Neuronal stem cell (in vitro differentiated cells): ENCODE measurements around the gene PLXNC1.

Source experiments
- DNase-seq: peaks from one replicate; pipeline ENCODE4 v3.0.0-alpha.2; 2013; ENCODE audit warnings: low spot score
- H2AFZ ChIP-seq: one replicate; pipeline ENCODE4 v1.6.1; 2013; ENCODE audit warnings: mild to moderate bottlenecking, low read length, inconsistent platforms
- H2AK5ac ChIP-seq: 2 replicates; pipeline ENCODE4 v1.6.1; 2013; ENCODE audit warnings: low read depth, mild to moderate bottlenecking, inconsistent platforms, low read length, moderate library complexity, mixed read lengths
- H2BK120ac ChIP-seq: 2 replicates; pipeline ENCODE4 v1.6.1; 2013; ENCODE audit warnings: low read depth, mild to moderate bottlenecking, inconsistent platforms, low read length, moderate library complexity, mixed read lengths
- H2BK12ac ChIP-seq: one replicate; pipeline ENCODE4 v1.6.1; 2013; ENCODE audit warnings: low read length, inconsistent platforms
- H2BK15ac ChIP-seq: 2 replicates; pipeline ENCODE4 v1.6.1; 2013; ENCODE audit warnings: mild to moderate bottlenecking, low read length, inconsistent platforms, mixed read lengths
- H2BK5ac ChIP-seq: one replicate; pipeline ENCODE4 v1.6.1; 2013; ENCODE audit warnings: inconsistent platforms, mild to moderate bottlenecking, low read length, moderate library complexity
- H3K14ac ChIP-seq: one replicate; pipeline ENCODE4 v1.6.1; 2013; ENCODE audit warnings: low read length, inconsistent platforms
- H3K18ac ChIP-seq: 2 replicates; pipeline ENCODE4 v1.6.1; 2013; ENCODE audit warnings: low read length, inconsistent platforms
- H3K23ac ChIP-seq: 2 replicates; pipeline ENCODE4 v1.6.1; 2013; ENCODE audit warnings: low read depth, mild to moderate bottlenecking, mixed read lengths, low read length, inconsistent platforms; ENCODE audit not compliant: poor library complexity
- H3K27ac ChIP-seq: replicated peaks from 3 replicates; pipeline ENCODE4 v1.5.1; 2013; ENCODE audit warnings: low read length, inconsistent platforms
- H3K27me3 ChIP-seq, 3 experiments: 2 replicates each; pipeline ENCODE4 v1.6.1; 2013; ENCODE audit warnings: low read length in 3 of 3, mild to moderate bottlenecking in 2 of 3, inconsistent platforms in 1 of 3, low read depth in 1 of 3, mixed read lengths in 1 of 3, moderate library complexity in 1 of 3; ENCODE audit not compliant: control insufficient read depth in 3 of 3, insufficient read depth in 3 of 3
- H3K36me3 ChIP-seq, 2 donors: replicated peaks in 1 of 2; 2 replicates each; pipeline ENCODE4 v1.6.1; 2013; ENCODE audit warnings: low read length in 2 of 2; ENCODE audit not compliant: control insufficient read depth in 2 of 2, insufficient read depth in 2 of 2
- H3K4ac ChIP-seq: 2 replicates; pipeline ENCODE4 v1.6.1; 2013; ENCODE audit warnings: inconsistent platforms, mild to moderate bottlenecking, low read length, moderate library complexity
- H3K4me1 ChIP-seq, 2 donors: 1 replicate in 1 of 2; 2 replicates in 1 of 2; pipeline ENCODE4 v1.6.1; 2013; ENCODE audit warnings: low read length in 2 of 2, low read depth in 1 of 2; ENCODE audit not compliant: control insufficient read depth in 2 of 2, insufficient read depth in 1 of 2
- H3K4me2 ChIP-seq: one replicate; pipeline ENCODE4 v1.6.1; 2013; ENCODE audit warnings: mild to moderate bottlenecking, low read length, inconsistent platforms; ENCODE audit not compliant: insufficient read depth, poor library complexity, severe bottlenecking
- H3K4me3 ChIP-seq, 2 donors: 2 replicates each; pipeline ENCODE4 v1.5.1; 2013; ENCODE audit warnings: low read length in 2 of 2, mild to moderate bottlenecking in 2 of 2, inconsistent platforms in 1 of 2, moderate library complexity in 1 of 2
- H3K79me1 ChIP-seq: one replicate; pipeline ENCODE4 v1.6.1; 2013; ENCODE audit warnings: low read depth, mild to moderate bottlenecking, inconsistent platforms, low read length, moderate library complexity
- H3K9ac ChIP-seq: one replicate; pipeline ENCODE4 v1.6.1; 2013; ENCODE audit warnings: mild to moderate bottlenecking, low read depth, low read length, inconsistent platforms; ENCODE audit not compliant: poor library complexity
- H3K9me3 ChIP-seq, 2 donors: replicated peaks in 1 of 2; 2 replicates each; pipeline versions ENCODE3 to v1.6.1; 2013; ENCODE audit warnings: low read length in 2 of 2, mild to moderate bottlenecking in 2 of 2, inconsistent platforms in 1 of 2, low read depth in 1 of 2, mixed read lengths in 1 of 2, moderate library complexity in 1 of 2; ENCODE audit not compliant: control insufficient read depth in 2 of 2, insufficient read depth in 1 of 2
- H4K8ac ChIP-seq: one replicate; pipeline ENCODE4 v1.6.1; 2013; ENCODE audit warnings: low read depth, mild to moderate bottlenecking, inconsistent platforms, low read length, moderate library complexity
- H4K91ac ChIP-seq: one replicate; pipeline ENCODE4 v1.6.1; 2013; ENCODE audit warnings: low read length, low read depth, mild to moderate bottlenecking, inconsistent platforms; ENCODE audit not compliant: poor library complexity
- WGBS, 2 donors: extraction: QIAGEN DNeasy Blood & Tissue Kit; methylation state at CpG; one replicate each; pipeline ENCODE4 v1.1.7; 2013; ENCODE audit warnings: missing lambda C conversion rate in 2 of 2, mixed read lengths in 1 of 2; ENCODE audit not compliant: insufficient read length in 2 of 2, insufficient replicate concordance in 1 of 2; ENCODE audit errors: extremely low coverage in 2 of 2; 5-methylcytosine and 5-hydroxymethylcytosine counted together

Gene PLXNC1

GRCh38 chr12:94200069-94200468 is 51.7 kb downstream of the PLXNC1 start:
- no peak overlapping the region for H2AK5ac ChIP-seq

GRCh38 chr12:94200695-94201094 is 52.3 kb downstream of the PLXNC1 start:
- Histone ChIP-seq H3K23ac (no peak overlapping the region), H3K9me3 (peaks cover 0 to 2% of the 10 kb centered on the region in 2 donors), H3K9ac (no peak overlapping the region), H3K27ac (no peak overlapping the region), H4K91ac (no peak overlapping the region), H3K27me3 (no peaks in the 10 kb centered on the region), H3K18ac (no peak overlapping the region), H2BK5ac (no peak overlapping the region), H4K8ac (no peak overlapping the region), H3K4ac (no peak overlapping the region), H2BK120ac (no peak overlapping the region), H3K79me1 (no peaks in the 10 kb centered on the region), H2AFZ (no peak overlapping the region), H3K14ac (no peak overlapping the region), H2BK15ac (no peak overlapping the region), H2AK5ac (no peak overlapping the region), H3K4me2 (no peak overlapping the region), H3K4me3 (no peak overlapping the region), H3K4me1 (peaks cover 0 to 2% of the 10 kb centered on the region in 2 donors), H2BK12ac (no peak overlapping the region), H3K36me3 (peaks cover 0 to 2% of the 10 kb centered on the region in 2 donors)
- no peak for DNase-seq
- WGBS, 2 donors = no CpG with 5 or more reads among the region's 1 CpG

More at GRCh38 chr12:94200069-94200468, 51.7 kb downstream of the PLXNC1 start:
- peaks cover 0 to 2% of the 10 kb centered on the region in 2 donors for H3K9me3 ChIP-seq
- no peak overlapping the region for H3K23ac ChIP-seq
- H3K27ac ChIP-seq = no peak overlapping the region
- no peak overlapping the region for H2AFZ ChIP-seq
- no peaks in the 10 kb centered on the region for H3K27me3 ChIP-seq
- H2BK5ac ChIP-seq = no peak overlapping the region
- no peak overlapping the region for H3K4me3 ChIP-seq
- H2BK15ac ChIP-seq = no peak overlapping the region
- no peak overlapping the region for H3K14ac ChIP-seq
- no peak overlapping the region for H3K18ac ChIP-seq
- H3K4me1 ChIP-seq = peaks cover 0 to 2% of the 10 kb centered on the region in 2 donors
- DNase-seq = no peak
- no peak overlapping the region for H3K9ac ChIP-seq
- H3K4me2 ChIP-seq = no peak overlapping the region
- WGBS, 2 donors = no CpG with 5 or more reads among the region's 5 CpGs
- no peak overlapping the region for H2BK120ac ChIP-seq
- no peak overlapping the region for H2BK12ac ChIP-seq
- H3K4ac ChIP-seq = no peak overlapping the region
- H4K91ac ChIP-seq = no peak overlapping the region
- peaks cover 0 to 2% of the 10 kb centered on the region in 2 donors for H3K36me3 ChIP-seq
- no peaks in the 10 kb centered on the region for H3K79me1 ChIP-seq
- no peak overlapping the region for H4K8ac ChIP-seq

- H3K27ac ChIP-seq = no peak overlapping the region
- WGBS, 2 donors = no CpG with 5 or more reads among the region's 7 CpGs
- no peak for DNase-seq
- H3K27me3 ChIP-seq = no peaks in the 10 kb centered on the region
- H4K91ac ChIP-seq = no peak overlapping the region
- no peaks in the 10 kb centered on the region for H3K36me3 ChIP-seq
- no peak overlapping the region for H3K4ac ChIP-seq
- H3K18ac ChIP-seq = no peak overlapping the region
- no peak overlapping the region for H3K14ac ChIP-seq
- H3K79me1 ChIP-seq = no peaks in the 10 kb centered on the region
- no peak overlapping the region for H3K23ac ChIP-seq
- no peak overlapping the region for H2BK15ac ChIP-seq
- H3K9me3 ChIP-seq = no peaks in the 10 kb centered on the region
- H2BK120ac ChIP-seq = no peak overlapping the region
- H3K4me3 ChIP-seq = no peak overlapping the region
- H2BK5ac ChIP-seq = no peak overlapping the region
- no peak overlapping the region for H3K9ac ChIP-seq
- peaks cover 0 to 2% of the 10 kb centered on the region in 2 donors for H3K4me1 ChIP-seq
- no peak overlapping the region for H4K8ac ChIP-seq
- no peak overlapping the region for H2BK12ac ChIP-seq
- H3K4me2 ChIP-seq = no peak overlapping the region
- no peak overlapping the region for H2AFZ ChIP-seq
- no peak overlapping the region for H2AK5ac ChIP-seq
Observed at GRCh38 chr12:94202245-94203180, 54.1 kb downstream of the PLXNC1 start.

GRCh38 chr12:94203181-94203546 is 54.8 kb downstream of the PLXNC1 start:
- Histone ChIP-seq H3K4me3 (no peak overlapping the region), H3K79me1 (no peaks in the 10 kb centered on the region), H4K91ac (no peak overlapping the region), H3K4me1 (peaks cover 0 to 2% of the 10 kb centered on the region in 2 donors), H3K27ac (no peak overlapping the region), H3K36me3 (no peaks in the 10 kb centered on the region), H2AFZ (no peak overlapping the region), H2BK12ac (no peak overlapping the region), H2BK120ac (no peak overlapping the region), H2AK5ac (no peak overlapping the region), H3K9me3 (no peaks in the 10 kb centered on the region), H3K4me2 (no peak overlapping the region), H2BK5ac (no peak overlapping the region), H3K18ac (no peak overlapping the region), H3K23ac (no peak overlapping the region), H3K9ac (no peak overlapping the region), H3K27me3 (no peaks in the 10 kb centered on the region), H2BK15ac (no peak overlapping the region), H3K14ac (no peak overlapping the region), H3K4ac (no peak overlapping the region), H4K8ac (no peak overlapping the region)
- WGBS, 2 donors = no CpG with 5 or more reads among the region's 2 CpGs
- DNase-seq = no peak
